Breast epithelium (tissue), 3 donors: ENCODE data around the gene RAD21L1.

Source experiments
- CTCF ChIP-seq, 3 donors: fragments of 450-650 bp; IDR thresholded peaks; one replicate each; pipeline ENCODE4 v1.5.1; 2016 to 2017; ENCODE audit warnings: antibody characterized with exemption in 3 of 3, mild to moderate bottlenecking in 3 of 3, moderate library complexity in 3 of 3
- POLR2A ChIP-seq: fragments of 450-650 bp; IDR thresholded peaks from one replicate; pipeline ENCODE4 v1.6.1; 2016; ENCODE audit warnings: antibody characterized with exemption, mild to moderate bottlenecking, moderate library complexity
- POLR2AphosphoS5 ChIP-seq, 3 donors: sonication (generic); formaldehyde crosslinking; IDR thresholded peaks; one replicate each; pipeline ENCODE4 v1.6.1; 2017; ENCODE audit warnings: antibody characterized with exemption in 3 of 3

DNA sequence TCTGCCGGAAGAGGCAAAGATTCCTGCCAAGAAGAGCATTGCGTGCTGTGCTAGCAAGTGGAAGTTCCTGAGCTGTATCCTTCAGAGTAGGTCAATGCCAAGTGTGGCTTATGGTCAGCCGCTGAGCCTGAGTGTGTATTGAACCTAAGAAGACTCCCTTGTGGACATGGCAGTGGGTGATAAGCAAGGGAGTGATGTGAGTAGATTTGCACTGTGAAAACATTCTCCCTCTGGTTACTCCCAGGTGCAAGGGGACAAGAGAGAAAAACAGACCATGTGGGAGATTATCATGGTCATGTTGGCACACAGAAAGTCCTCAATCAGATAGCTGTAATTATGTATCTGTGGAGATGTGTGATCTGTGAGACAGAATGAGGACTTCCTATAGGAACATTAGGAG is 35.0 kb upstream of the RAD21L1 start:
- TF ChIP-seq POLR2A = no peak
- no peak for TF ChIP-seq CTCF (IDR thresholded peaks at IDR 0.05)
- no peak for TF ChIP-seq POLR2AphosphoS5 (IDR thresholded peaks at IDR 0.05)
